ENCODE measurements around the gene FXYD4.

- TF ChIP-seq CTCF (IDR thresholded peaks at IDR 0.05) (no peak), POLR2AphosphoS5 (IDR thresholded peaks at IDR 0.05; ENCODE audit: insufficient read depth in 1 of 2, low read depth in 1 of 2) (no peak)
These were observed 28.9 kb upstream of the FXYD4 start for GRCh38 chr10:43342279-43343125.
